GM18858 (cell line): Measurements from ENCODE around the gene PRDM2.
"Not testable (repeated sequence)": the region's sequence is repeated elsewhere in the genome, so short reads cannot be mapped to it uniquely, and the experiment has no call there.

Source experiments
- ATAC-seq: cut with Tn5 transposase; IDR thresholded peaks from one replicate; pipeline ENCODE4 v1.9.1; 2021; ENCODE audit not compliant: unreplicated experiment

The PRDM2 gene

GRCh38 chr1:13694886-13695684 lies 4.9 kb upstream of the PRDM2 start:
- ATAC-seq, result no peak

- ATAC-seq, result no peak
Measured at GRCh38 chr1:13697738-13698137, 2.2 kb upstream of the PRDM2 start.

GRCh38 chr1:13699510-13699909 lies 478 bp upstream of the PRDM2 start:
- no peak for ATAC-seq

GRCh38 chr1:13700521-13701270 lies 708 bp downstream of the PRDM2 start:
- no peak for ATAC-seq

- no peak for ATAC-seq
Measured at GRCh38 chr1:13701271-13701640, 1.3 kb downstream of the PRDM2 start.

GRCh38 chr1:13702425-13703127 lies 2.6 kb downstream of the PRDM2 start:
- ATAC-seq, result peak; percentile 75

- no peak for ATAC-seq
Measured at GRCh38 chr1:13703128-13703513, 3.1 kb downstream of the PRDM2 start.

- ATAC-seq, result no peak
Measured at GRCh38 chr1:13703558-13704490, 3.8 kb downstream of the PRDM2 start.

GRCh38 chr1:13706046-13706445 lies 6.1 kb downstream of the PRDM2 start:
- ATAC-seq, result no peak

- no peak for ATAC-seq
Measured at GRCh38 chr1:13707164-13707563, 7.2 kb downstream of the PRDM2 start.

- ATAC-seq, result no peak
Measured at GRCh38 chr1:13708380-13708982, 8.5 kb downstream of the PRDM2 start.

- no peak for ATAC-seq
Measured at GRCh38 chr1:13710086-13710485, 10.1 kb downstream of the PRDM2 start.

GRCh38 chr1:13714851-13715250 lies 14.9 kb downstream of the PRDM2 start:
- no peak for ATAC-seq

- ATAC-seq, result not testable (repeated sequence)
Measured at GRCh38 chr1:13715616-13716287, 15.8 kb downstream of the PRDM2 start.

- ATAC-seq, result no peak
Measured at GRCh38 chr1:13722808-13723360, 22.9 kb downstream of the PRDM2 start.

- ATAC-seq, result no peak
Measured at GRCh38 chr1:13723810-13724209, 23.8 kb downstream of the PRDM2 start.

- ATAC-seq, result no peak
Measured at GRCh38 chr1:13725714-13726175, 25.8 kb downstream of the PRDM2 start.

- no peak for ATAC-seq
Measured at GRCh38 chr1:13728091-13728715, 28.2 kb downstream of the PRDM2 start.

- no peak for ATAC-seq
Measured at GRCh38 chr1:13730291-13730690, 30.3 kb downstream of the PRDM2 start.
